Esophagus muscularis mucosa (tissue), 4 donors: ENCODE data around the gene TP53RK. TPM values are rescaled to one million over a fixed set of nuclear protein-coding genes. Genes with fewer than 3 reads are reported as not detected.

ENCODE experiments used
- DNase-seq: peaks from one replicate; pipeline ENCODE4 v3.0.0-alpha.2; 2017; ENCODE audit errors: extremely low spot score
- H3K27ac ChIP-seq, 4 donors: fragments of 200-600 bp; sonication (generic); replicated peaks in 1 of 4; 1 replicate in 3 of 4; 2 replicates in 1 of 4; pipeline ENCODE4 v1.5.1; 2016 to 2019; ENCODE audit warnings: mild to moderate bottlenecking in 1 of 4
- H3K27me3 ChIP-seq, 4 donors: fragments of 200-600 bp; sonication (generic); one replicate each; pipeline versions ENCODE4 v1.5.1 to v1.6.0; 2016 to 2019
- H3K36me3 ChIP-seq, 4 donors: fragments of 200-600 bp; sonication (generic); one replicate each; pipeline ENCODE4 v1.5.1; 2016 to 2019
- H3K4me1 ChIP-seq, 4 donors: fragments of 200-600 bp; sonication (generic); one replicate each; pipeline ENCODE4 v1.5.1; 2016 to 2019
- H3K4me3 ChIP-seq, 4 donors: fragments of 200-600 bp; sonication (generic); 1 replicate in 2 of 4; 2 replicates in 2 of 4; pipeline ENCODE4 v1.5.1; 2016 to 2019; ENCODE audit warnings: mild to moderate bottlenecking in 4 of 4, moderate library complexity in 1 of 4
- H3K9me3 ChIP-seq, 4 donors: fragments of 200-600 bp; sonication (generic); 1 replicate in 3 of 4; 2 replicates in 1 of 4; pipeline ENCODE4 v1.5.1; 2016 to 2019
- CTCF ChIP-seq, 3 experiments: fragments of 200-600 bp in 2 of 3; fragments of 450-650 bp in 1 of 3; sonication (generic) in 2 of 3; IDR thresholded peaks; one replicate each; pipeline ENCODE4 v1.5.1; 2017 to 2019; ENCODE audit warnings: antibody characterized with exemption in 3 of 3, mild to moderate bottlenecking in 2 of 3, moderate library complexity in 1 of 3
- EP300 ChIP-seq: sonication (generic); formaldehyde crosslinking; IDR thresholded peaks from one replicate; pipeline ENCODE4 v1.6.1; 2017; ENCODE audit warnings: antibody characterized with exemption
- POLR2A ChIP-seq: fragments of 450-650 bp; IDR thresholded peaks from one replicate; pipeline ENCODE4 v1.6.1; 2017; ENCODE audit warnings: antibody characterized with exemption, moderate library complexity, mild to moderate bottlenecking, low read depth
- POLR2AphosphoS5 ChIP-seq, 2 donors: sonication (generic); formaldehyde crosslinking; IDR thresholded peaks; one replicate each; pipeline ENCODE4 v1.6.1; 2017; ENCODE audit warnings: antibody characterized with exemption in 2 of 2
- WGBS: methylation state at CpG from one replicate; pipeline ENCODE4 v1.1.5; 2018; 5-methylcytosine and 5-hydroxymethylcytosine counted together
- intact Hi-C: fragments of 100-400 bp; cut with DNase I; formaldehyde crosslinking; loops from one replicate; pipeline ENCODE4 v1.15.1; 2023
- total RNA-seq, 4 donors: library from RNA; depleted of rRNA; stranded (reverse); fragments of >200 nt; gene quantifications; one replicate each; pipeline versions ENCODE4 v1.1.0 to v1.2.1, GENCODE V29; 2016

The TP53RK gene
- total RNA-seq, 4 donors from 2014 or later = 19.9 to 22.2 (median 21.0) TPM

GRCh38 chr20:46648903-46649649, 40.2 kb downstream of the TP53RK start:
- intact Hi-C loops = no loop called here
- DNase-seq = no peak
- no peak overlapping the region for H3K27ac ChIP-seq
- H3K27me3 ChIP-seq = peaks cover 0 to 27% (median 1%) of the 10 kb centered on the region in 4 donors
- no peaks in the 10 kb centered on the region for H3K9me3 ChIP-seq
- H3K4me3 ChIP-seq = no peak overlapping the region
- WGBS = 83% methylated on average over 8 of the region's 8 CpGs
- no peak for TF ChIP-seq CTCF (IDR thresholded peaks at IDR 0.05)
- no peak for TF ChIP-seq EP300
- no peak for TF ChIP-seq POLR2A
- TF ChIP-seq POLR2AphosphoS5 (IDR thresholded peaks at IDR 0.05) = no peak
- no peaks in the 10 kb centered on the region for H3K36me3 ChIP-seq
- peaks cover 0 to 10% (median 7%) of the 10 kb centered on the region in 4 donors for H3K4me1 ChIP-seq

GRCh38 chr20:46647469-46647868, 41.8 kb downstream of the TP53RK start:
- Histone ChIP-seq H3K9me3 (no peaks in the 10 kb centered on the region), H3K27ac (no peak overlapping the region), H3K36me3 (no peaks in the 10 kb centered on the region), H3K27me3 (peaks cover 0 to 21% (median 1%) of the 10 kb centered on the region in 4 donors), H3K4me3 (no peak overlapping the region), H3K4me1 (peaks cover 0 to 10% (median 7%) of the 10 kb centered on the region in 4 donors)
- DNase-seq = no peak
- intact Hi-C loops = no loop called here
- TF ChIP-seq POLR2A = no peak
- TF ChIP-seq EP300 = no peak
- no peak for TF ChIP-seq CTCF (IDR thresholded peaks at IDR 0.05)
- 42% methylated on average over 4 of the region's 4 CpGs for WGBS

DNA sequence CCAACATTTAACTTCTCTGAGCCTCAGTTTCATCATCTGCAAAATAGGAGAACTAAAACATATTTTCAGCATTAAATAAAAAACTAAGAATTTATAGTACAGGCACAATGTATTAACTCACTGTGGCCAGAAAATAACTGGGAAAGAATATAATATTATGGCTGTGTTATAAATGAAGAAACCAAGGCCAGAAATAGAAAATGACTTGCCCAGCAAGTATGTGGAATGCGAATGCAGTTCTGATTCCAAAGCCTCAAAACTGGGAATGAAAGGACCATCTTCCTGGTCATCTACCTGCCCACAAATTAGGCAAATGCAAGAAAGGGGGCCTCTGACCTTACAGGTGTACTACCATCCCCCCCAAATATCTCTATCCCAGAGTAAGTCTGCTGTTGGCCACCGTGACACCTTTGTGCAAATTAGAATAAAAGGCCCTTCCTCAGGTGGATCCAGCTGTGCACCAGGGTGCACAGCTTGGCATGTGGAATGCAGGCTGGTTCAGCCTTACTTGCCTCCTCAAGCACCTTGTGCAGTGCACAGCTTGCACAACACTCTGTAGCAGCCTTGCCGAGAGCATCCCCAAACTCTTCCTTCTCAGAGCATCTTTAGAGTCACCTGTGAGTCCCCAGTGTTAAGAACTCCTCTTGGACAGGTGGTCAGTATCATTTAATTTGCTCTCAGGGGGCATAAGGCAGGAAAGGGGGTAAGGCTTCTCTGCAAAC, 42.4 kb downstream of the TP53RK start:
- H3K27me3 ChIP-seq = peaks cover 0 to 14% (median 1%) of the 10 kb centered on the region in 4 donors
- no peak for DNase-seq
- H3K27ac ChIP-seq = no peak overlapping the region
- intact Hi-C loops = no loop called here
- no peaks in the 10 kb centered on the region for H3K36me3 ChIP-seq
- TF ChIP-seq POLR2A (no peak), POLR2AphosphoS5 (IDR thresholded peaks at IDR 0.05) (no peak), CTCF (IDR thresholded peaks at IDR 0.05) (no peak), EP300 (no peak)
- no peaks in the 10 kb centered on the region for H3K9me3 ChIP-seq
- no peak overlapping the region for H3K4me3 ChIP-seq
- peaks cover 0 to 10% (median 7%) of the 10 kb centered on the region in 4 donors for H3K4me1 ChIP-seq
- WGBS = 85% methylated on average over 3 of the region's 3 CpGs

- Histone ChIP-seq H3K4me1 (peaks cover 0 to 4% (median 3%) of the 10 kb centered on the region in 4 donors), H3K9me3 (no peaks in the 10 kb centered on the region), H3K27me3 (peaks cover 0 to 7% (median 0%) of the 10 kb centered on the region in 4 donors), H3K36me3 (no peaks in the 10 kb centered on the region), H3K27ac (no peak overlapping the region), H3K4me3 (no peak overlapping the region)
- intact Hi-C loops = no loop called here
- TF ChIP-seq POLR2AphosphoS5 (IDR thresholded peaks at IDR 0.05) (no peak), POLR2A (no peak), CTCF (IDR thresholded peaks at IDR 0.05) (no peak), EP300 (no peak)
- WGBS = 65% methylated on average over 4 of the region's 4 CpGs
- DNase-seq = no peak
Observed at GRCh38 chr20:46646122-46646521, 43.1 kb downstream of the TP53RK start.
